ENCODE data around the gene NEDD4L. TPM values are rescaled to one million over a fixed set of nuclear protein-coding genes. Genes with fewer than 3 reads are reported as not detected.

NEDD4L gene
- total RNA-seq, 2 experiments from 2014 or later, result 3.2 to 3.3 TPM

DNA sequence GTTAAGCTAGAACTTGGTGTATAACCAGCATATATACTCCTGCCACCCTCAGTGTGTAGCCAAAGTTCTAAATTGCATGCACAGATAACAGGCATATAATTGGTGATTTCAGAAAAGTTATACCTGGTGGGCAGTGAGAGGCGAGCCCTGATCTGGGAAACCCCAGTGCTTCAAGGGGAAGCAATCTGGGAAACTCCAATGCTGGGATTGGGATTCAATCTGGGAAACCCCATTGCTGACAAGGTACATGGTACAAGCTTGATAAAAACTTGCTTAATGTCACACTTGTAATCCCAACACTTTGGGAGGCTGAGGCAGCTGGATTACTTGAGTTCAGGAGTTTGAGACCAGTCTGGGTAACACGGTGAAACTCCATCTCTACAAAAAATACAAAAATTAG lies 147.6 kb downstream of the NEDD4L start:
- H3K4me2 ChIP-seq (ENCODE audit: low read length), result no peak overlapping the region
- no TSS peak for BruUV-seq (replicated peaks)
- H3K9me3 ChIP-seq (ENCODE audit: low read length), result no peaks in the 10 kb centered on the region
- DNase-seq (ENCODE audit: low spot score), result no peak
- no peaks in the 10 kb centered on the region for H3K36me3 ChIP-seq (ENCODE audit: insufficient read depth, low read length)
- H3K27ac ChIP-seq (ENCODE audit: low read depth, low read length, poor library complexity, severe bottlenecking), result no peak overlapping the region
- ChIA-PET CTCF (ENCODE audit: unreplicated experiment) (no interaction called here), POLR2A (no interaction called here)
- no peaks in the 10 kb centered on the region for H3K9me2 ChIP-seq (ENCODE audit: insufficient read depth, low read length)
- H4K20me1 ChIP-seq (ENCODE audit: insufficient read depth, low read length), result no peaks in the 10 kb centered on the region
- H3K4me1 ChIP-seq (ENCODE audit: insufficient read depth, low read length, poor library complexity, severe bottlenecking), result no peaks in the 10 kb centered on the region
- H3K4me3 ChIP-seq (ENCODE audit: low read depth, low read length, poor library complexity, severe bottlenecking), result no peak overlapping the region
- H2AFZ ChIP-seq (ENCODE audit: low read length), result no peak overlapping the region
- no peaks in the 10 kb centered on the region for H3K79me2 ChIP-seq (ENCODE audit: insufficient read depth, low read depth, low read length)
- no peak for TF ChIP-seq EZH2phosphoT487 (IDR thresholded peaks at IDR 0.05; ENCODE audit: borderline replicate concordance, low read depth, low read length)
- TF ChIP-seq, protein P1, sequence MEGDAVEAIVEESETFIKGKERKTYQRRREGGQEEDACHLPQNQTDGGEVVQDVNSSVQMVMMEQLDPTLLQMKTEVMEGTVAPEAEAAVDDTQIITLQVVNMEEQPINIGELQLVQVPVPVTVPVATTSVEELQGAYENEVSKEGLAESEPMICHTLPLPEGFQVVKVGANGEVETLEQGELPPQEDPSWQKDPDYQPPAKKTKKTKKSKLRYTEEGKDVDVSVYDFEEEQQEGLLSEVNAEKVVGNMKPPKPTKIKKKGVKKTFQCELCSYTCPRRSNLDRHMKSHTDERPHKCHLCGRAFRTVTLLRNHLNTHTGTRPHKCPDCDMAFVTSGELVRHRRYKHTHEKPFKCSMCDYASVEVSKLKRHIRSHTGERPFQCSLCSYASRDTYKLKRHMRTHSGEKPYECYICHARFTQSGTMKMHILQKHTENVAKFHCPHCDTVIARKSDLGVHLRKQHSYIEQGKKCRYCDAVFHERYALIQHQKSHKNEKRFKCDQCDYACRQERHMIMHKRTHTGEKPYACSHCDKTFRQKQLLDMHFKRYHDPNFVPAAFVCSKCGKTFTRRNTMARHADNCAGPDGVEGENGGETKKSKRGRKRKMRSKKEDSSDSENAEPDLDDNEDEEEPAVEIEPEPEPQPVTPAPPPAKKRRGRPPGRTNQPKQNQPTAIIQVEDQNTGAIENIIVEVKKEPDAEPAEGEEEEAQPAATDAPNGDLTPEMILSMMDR (conservative IDR thresholded peaks at IDR 0.05; ENCODE audit: low read length), result no peak
- intact Hi-C loops (cut with micrococcal nuclease; ENCODE audit: unreplicated experiment), result no loop called here

DNA sequence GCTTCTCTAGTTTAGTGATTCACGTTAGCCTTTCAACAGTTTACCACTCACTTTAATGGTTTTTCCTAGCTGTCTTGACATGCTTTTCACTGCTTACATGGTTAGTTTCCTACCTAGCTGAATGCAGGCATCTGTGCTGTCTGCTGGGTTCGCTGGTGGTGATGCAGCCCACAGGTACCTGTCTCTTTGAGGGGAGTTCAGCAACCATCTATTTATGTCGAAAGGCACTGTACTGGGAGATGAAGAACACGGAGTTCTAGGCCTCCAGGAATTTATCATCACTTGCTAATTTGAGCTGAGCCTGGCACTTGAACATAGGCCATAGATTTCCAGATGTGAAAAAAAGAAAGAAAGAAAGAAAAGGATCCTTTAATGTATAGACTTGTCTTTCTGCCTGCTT lies 148.5 kb downstream of the NEDD4L start:
- ChIA-PET POLR2A (no interaction called here), CTCF (ENCODE audit: unreplicated experiment) (no interaction called here)
- Histone ChIP-seq H4K20me1 (ENCODE audit: insufficient read depth, low read length) (no peaks in the 10 kb centered on the region), H3K4me3 (ENCODE audit: low read depth, low read length, poor library complexity, severe bottlenecking) (no peak overlapping the region), H2AFZ (ENCODE audit: low read length) (no peak overlapping the region), H3K9me2 (ENCODE audit: insufficient read depth, low read length) (no peaks in the 10 kb centered on the region), H3K4me1 (ENCODE audit: insufficient read depth, low read length, poor library complexity, severe bottlenecking) (no peaks in the 10 kb centered on the region), H3K79me2 (ENCODE audit: insufficient read depth, low read depth, low read length) (no peaks in the 10 kb centered on the region), H3K27ac (ENCODE audit: low read depth, low read length, poor library complexity, severe bottlenecking) (no peak overlapping the region), H3K4me2 (ENCODE audit: low read length) (no peak overlapping the region), H3K36me3 (ENCODE audit: insufficient read depth, low read length) (no peaks in the 10 kb centered on the region), H3K9me3 (ENCODE audit: low read length) (no peaks in the 10 kb centered on the region)
- no peak for DNase-seq (ENCODE audit: low spot score)
- BruUV-seq (replicated peaks), result no TSS peak
- no peak for TF ChIP-seq EZH2phosphoT487 (IDR thresholded peaks at IDR 0.05; ENCODE audit: borderline replicate concordance, low read depth, low read length)
- TF ChIP-seq, protein P1 (conservative IDR thresholded peaks at IDR 0.05; ENCODE audit: low read length), result no peak
- intact Hi-C loops (cut with micrococcal nuclease; ENCODE audit: unreplicated experiment), result no loop called here

DNA sequence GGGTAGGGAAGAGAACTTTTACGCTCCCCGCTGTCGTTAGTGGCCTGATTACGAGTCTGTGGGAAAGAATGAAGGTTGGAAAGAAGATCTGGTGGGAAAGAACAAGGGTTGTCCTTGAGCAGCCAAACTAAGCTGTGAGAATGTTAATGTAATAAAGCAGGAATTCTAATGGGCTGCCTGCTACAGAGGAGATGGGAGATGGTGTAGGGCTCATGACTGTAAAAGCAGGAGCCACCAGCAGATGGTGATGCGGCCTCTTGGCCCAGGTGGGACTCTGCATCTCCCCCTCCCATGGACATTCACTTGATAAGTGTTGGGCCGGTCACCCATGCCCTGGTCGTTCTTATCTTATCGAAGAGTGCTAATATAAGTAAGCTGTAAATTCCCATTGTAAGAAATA lies 150.0 kb downstream of the NEDD4L start:
- TF ChIP-seq, protein P1 (conservative IDR thresholded peaks at IDR 0.05; ENCODE audit: low read length), result no peak
- no peak for TF ChIP-seq EZH2phosphoT487 (IDR thresholded peaks at IDR 0.05; ENCODE audit: borderline replicate concordance, low read depth, low read length)
- Histone ChIP-seq H3K27ac (ENCODE audit: low read depth, low read length, poor library complexity, severe bottlenecking) (no peak overlapping the region), H3K36me3 (ENCODE audit: insufficient read depth, low read length) (no peaks in the 10 kb centered on the region), H2AFZ (ENCODE audit: low read length) (no peak overlapping the region), H4K20me1 (ENCODE audit: insufficient read depth, low read length) (no peaks in the 10 kb centered on the region), H3K4me2 (ENCODE audit: low read length) (no peak overlapping the region), H3K79me2 (ENCODE audit: insufficient read depth, low read depth, low read length) (no peaks in the 10 kb centered on the region), H3K9me2 (ENCODE audit: insufficient read depth, low read length) (no peaks in the 10 kb centered on the region), H3K4me1 (ENCODE audit: insufficient read depth, low read length, poor library complexity, severe bottlenecking) (no peaks in the 10 kb centered on the region), H3K9me3 (ENCODE audit: low read length) (no peaks in the 10 kb centered on the region), H3K4me3 (ENCODE audit: low read depth, low read length, poor library complexity, severe bottlenecking) (no peak overlapping the region)
- CTCF ChIA-PET (ENCODE audit: unreplicated experiment), result interaction anchor here (0.6 kb wide), 1 partner anchor 239 kb away, joined by 3 read pairs; no protein-coding TSS in a partner anchor
- POLR2A ChIA-PET, result no interaction called here
- no TSS peak for BruUV-seq (replicated peaks)
- intact Hi-C loops (cut with micrococcal nuclease; ENCODE audit: unreplicated experiment), result no loop called here
- DNase-seq (ENCODE audit: low spot score), result no peak

Data from OCI-LY7 (cell line).